H9 (cell line): ENCODE data around the gene FGF12. TPM values are rescaled to one million over a fixed set of nuclear protein-coding genes. Genes with fewer than 3 reads are reported as not detected.

Source experiments
- DNase-seq: peaks from one replicate; pipeline ENCODE4 v3.0.0-alpha.2; 2017
- H2AFZ ChIP-seq: one replicate; pipeline ENCODE4 v1.6.1; 2013; ENCODE audit warnings: mild to moderate bottlenecking, low read length, control low read depth, moderate library complexity
- H2AK5ac ChIP-seq: 2 replicates; pipeline ENCODE4 v1.6.1; 2013; ENCODE audit warnings: low read length, control low read depth, mixed read lengths; ENCODE audit not compliant: insufficient read length
- H2BK120ac ChIP-seq: one replicate; pipeline ENCODE4 v1.6.1; 2013; ENCODE audit warnings: low read depth, mild to moderate bottlenecking, low read length, control low read depth, inconsistent platforms; ENCODE audit not compliant: poor library complexity, severe bottlenecking
- H2BK12ac ChIP-seq: 2 replicates; pipeline ENCODE4 v1.6.1; 2013; ENCODE audit warnings: low read length, control low read depth, mixed read lengths, low read depth; ENCODE audit not compliant: insufficient read length
- H2BK15ac ChIP-seq: 2 replicates; pipeline ENCODE4 v1.6.1; 2013; ENCODE audit warnings: low read depth, low read length, control low read depth
- H2BK20ac ChIP-seq: one replicate; pipeline ENCODE4 v1.6.1; 2013; ENCODE audit warnings: low read depth, mild to moderate bottlenecking, low read length, control low read depth, inconsistent platforms; ENCODE audit not compliant: poor library complexity, severe bottlenecking
- H2BK5ac ChIP-seq: 2 replicates; pipeline ENCODE4 v1.6.1; 2013; ENCODE audit warnings: low read length, control low read depth, mixed read lengths; ENCODE audit not compliant: insufficient read length
- H3K14ac ChIP-seq: 2 replicates; pipeline ENCODE4 v1.6.1; 2013; ENCODE audit warnings: low read length, control low read depth; ENCODE audit not compliant: insufficient read depth
- H3K18ac ChIP-seq: 2 replicates; pipeline ENCODE4 v1.6.1; 2013; ENCODE audit warnings: low read depth, mild to moderate bottlenecking, mixed read lengths, low read length, control low read depth; ENCODE audit not compliant: insufficient read length
- H3K23ac ChIP-seq: 2 replicates; pipeline ENCODE4 v1.6.1; 2013; ENCODE audit warnings: low read length, control low read depth, mixed read lengths, low read depth; ENCODE audit not compliant: insufficient read length
- H3K23me2 ChIP-seq: 2 replicates; pipeline ENCODE4 v1.6.1; 2013; ENCODE audit warnings: low read depth, mild to moderate bottlenecking, mixed read lengths, low read length, control low read depth; ENCODE audit not compliant: insufficient read length, poor library complexity, severe bottlenecking
- H3K27ac ChIP-seq: 2 replicates; pipeline ENCODE4 v1.5.1; 2013; ENCODE audit warnings: low read length, control low read depth, mixed read lengths, low read depth; ENCODE audit not compliant: insufficient read length
- H3K27me3 ChIP-seq: 2 replicates; pipeline ENCODE4 v1.6.1; 2013; ENCODE audit warnings: low read length, control low read depth, inconsistent platforms; ENCODE audit not compliant: insufficient read depth
- H3K4ac ChIP-seq: 2 replicates; pipeline ENCODE4 v1.6.1; 2013; ENCODE audit warnings: low read depth, mild to moderate bottlenecking, control low read depth, inconsistent platforms, low read length, moderate library complexity
- H3K4me1 ChIP-seq: 2 replicates; pipeline ENCODE4 v1.6.1; 2013; ENCODE audit warnings: low read length, control low read depth, inconsistent platforms; ENCODE audit not compliant: insufficient read depth
- H3K4me2 ChIP-seq: 2 replicates; pipeline ENCODE4 v1.6.1; 2013; ENCODE audit warnings: low read length, control low read depth, mixed read lengths; ENCODE audit not compliant: insufficient read length, insufficient read depth
- H3K56ac ChIP-seq: 2 replicates; pipeline ENCODE4 v1.6.1; 2013; ENCODE audit warnings: low read depth, mild to moderate bottlenecking, mixed read lengths, low read length, control low read depth; ENCODE audit not compliant: insufficient read length
- H3K79me1 ChIP-seq: 2 replicates; pipeline ENCODE4 v1.6.1; 2013; ENCODE audit warnings: low read depth, mild to moderate bottlenecking, moderate library complexity, low read length, control low read depth, inconsistent platforms; ENCODE audit not compliant: insufficient read depth, poor library complexity, severe bottlenecking
- H3K79me2 ChIP-seq: 2 replicates; pipeline ENCODE4 v1.6.1; 2013; ENCODE audit warnings: low read length, control low read depth, inconsistent platforms; ENCODE audit not compliant: insufficient read depth
- H3K9ac ChIP-seq: 2 replicates; pipeline ENCODE4 v1.6.1; 2013; ENCODE audit warnings: low read length, control low read depth, mixed read lengths; ENCODE audit not compliant: insufficient read length; ENCODE audit errors: extremely low read depth
- H3K9me3 ChIP-seq: one replicate; pipeline ENCODE4 v1.6.1; 2013; ENCODE audit warnings: low read depth, low read length, inconsistent platforms; ENCODE audit not compliant: control insufficient read depth
- H3T11ph ChIP-seq: one replicate; pipeline ENCODE4 v1.6.1; 2013; ENCODE audit warnings: mild to moderate bottlenecking, low read length, control low read depth, inconsistent platforms
- H4K20me1 ChIP-seq: one replicate; pipeline ENCODE4 v1.6.1; 2013; ENCODE audit not compliant: control insufficient read depth, insufficient read length, insufficient read depth
- H4K5ac ChIP-seq: 2 replicates; pipeline ENCODE4 v1.6.1; 2013; ENCODE audit warnings: low read depth, mild to moderate bottlenecking, mixed read lengths, low read length, control low read depth; ENCODE audit not compliant: insufficient read length
- H4K8ac ChIP-seq: replicated peaks from 2 replicates; pipeline ENCODE4 v1.6.1; 2013; ENCODE audit warnings: low read length, control low read depth, mixed read lengths, low read depth; ENCODE audit not compliant: insufficient read length
- H4K91ac ChIP-seq: 2 replicates; pipeline ENCODE4 v1.6.1; 2013; ENCODE audit warnings: low read depth, mild to moderate bottlenecking, moderate library complexity, mixed read lengths, low read length, control low read depth; ENCODE audit not compliant: insufficient read length
- H3K27ac Mint-ChIP-seq, 3 experiments: 2 replicates in 2 of 3; 3 replicates in 1 of 3; pipeline ENCODE4 v1.8.0; 2020 to 2021; ENCODE audit warnings: mixed read lengths in 3 of 3, mild to moderate bottlenecking in 1 of 3, moderate library complexity in 1 of 3
- H3K27me3 Mint-ChIP-seq: 2 replicates; pipeline ENCODE4 v1.8.0; 2021; ENCODE audit warnings: low read depth, mild to moderate bottlenecking, moderate library complexity, mixed read lengths
- H3K36me3 Mint-ChIP-seq, 3 experiments: 2 replicates in 2 of 3; 3 replicates in 1 of 3; pipeline ENCODE4 v1.8.0; 2020 to 2021; ENCODE audit warnings: low read depth in 3 of 3, mixed read lengths in 3 of 3; ENCODE audit not compliant: insufficient read depth in 1 of 3
- H3K4me1 Mint-ChIP-seq, 2 experiments: 2 replicates each; pipeline ENCODE4 v1.8.0; 2020; ENCODE audit warnings: mixed read lengths in 2 of 2
- H3K4me3 Mint-ChIP-seq, 2 experiments: 2 replicates in 1 of 2; 3 replicates in 1 of 2; pipeline ENCODE4 v1.8.0; 2020 to 2021; ENCODE audit warnings: mild to moderate bottlenecking in 2 of 2, mixed read lengths in 2 of 2, moderate library complexity in 1 of 2
- H3K9me3 Mint-ChIP-seq, 2 experiments: 2 replicates in 1 of 2; 3 replicates in 1 of 2; pipeline ENCODE4 v1.8.0; 2020; ENCODE audit warnings: mild to moderate bottlenecking in 2 of 2, mixed read lengths in 2 of 2, moderate library complexity in 1 of 2
- WGBS: extraction: QIAGEN DNeasy Blood & Tissue Kit; methylation state at CpG from one replicate; pipeline ENCODE4 v1.1.7; 2013; ENCODE audit warnings: missing lambda C conversion rate, low lambda C conversion rate, mixed read lengths; ENCODE audit not compliant: insufficient read length; ENCODE audit errors: extremely low coverage; 5-methylcytosine and 5-hydroxymethylcytosine counted together
- total RNA-seq: library from RNA; stranded (reverse); gene quantifications from 2 replicates; pipeline ENCODE4 v1.2.1, GENCODE V29; 2021
- TF ChIP-seq, protein P1 (sequence below): fragments of 200-600 bp; sonication (generic); conservative IDR thresholded peaks from 3 replicates; pipeline ENCODE4 v1.8.0; 2021; ENCODE audit warnings: antibody characterized with exemption, mild to moderate bottlenecking

Gene FGF12
- total RNA-seq, 1 experiment from 2014 or later: 5.6 TPM

DNA sequence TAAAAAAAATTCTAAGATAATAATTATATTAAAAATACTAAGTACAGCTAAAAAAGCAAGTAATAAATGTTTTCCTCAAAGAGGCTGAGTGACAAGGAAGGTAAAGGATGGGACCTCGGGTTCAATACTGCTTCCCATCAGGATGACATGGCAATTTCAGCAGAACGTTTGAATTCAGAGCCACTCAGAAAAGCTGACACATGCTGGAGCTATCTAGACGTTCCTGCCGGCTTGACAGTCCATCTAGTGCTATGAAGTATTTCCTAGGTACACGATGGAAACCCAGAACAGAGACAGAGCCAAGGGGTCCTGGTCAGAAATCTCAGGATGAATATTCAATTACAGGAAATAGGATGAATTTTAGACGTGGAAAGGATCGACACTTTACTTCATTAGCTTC is 361.8 kb downstream of the FGF12 start:
- no peak overlapping the region for H3K27ac ChIP-seq
- H2BK15ac ChIP-seq: no peak overlapping the region
- H3K23ac ChIP-seq: no peak overlapping the region
- H3K4me1 Mint-ChIP-seq: peaks cover 17 to 20% of the 10 kb centered on the region in 2 experiments
- no peaks in the 10 kb centered on the region for H3K79me1 ChIP-seq
- H2BK20ac ChIP-seq: no peak overlapping the region
- DNase-seq: no peak
- no peaks in the 10 kb centered on the region for H3K36me3 Mint-ChIP-seq
- no peak overlapping the region for H4K91ac ChIP-seq
- no peak overlapping the region for H2BK120ac ChIP-seq
- no peaks in the 10 kb centered on the region for H3K23me2 ChIP-seq
- H3K14ac ChIP-seq: no peak overlapping the region
- H3K4me1 ChIP-seq: no peaks in the 10 kb centered on the region
- no peaks in the 10 kb centered on the region for H4K20me1 ChIP-seq
- H3K4me3 Mint-ChIP-seq: no peak overlapping the region; a peak in 1 of 5 replicates
- no peak overlapping the region for H3K4ac ChIP-seq
- no peaks in the 10 kb centered on the region for H3K27me3 ChIP-seq
- no peak overlapping the region for H4K8ac ChIP-seq
- H2AK5ac ChIP-seq: no peak overlapping the region
- H2BK12ac ChIP-seq: no peak overlapping the region
- no peak overlapping the region for H3K27ac Mint-ChIP-seq
- no peak overlapping the region for H4K5ac ChIP-seq
- 0 out of 2 replicates have a peak, but pooled peaks cover 2% of the 10 kb centered on the region for H3K79me2 ChIP-seq
- H3K18ac ChIP-seq: no peak overlapping the region
- H3K9me3 Mint-ChIP-seq: no peaks in the 10 kb centered on the region
- H3T11ph ChIP-seq: no peak overlapping the region
- H3K56ac ChIP-seq: no peak overlapping the region
- no peak overlapping the region for H3K9ac ChIP-seq
- WGBS: no CpG with 5 or more reads among the region's 7 CpGs
- TF ChIP-seq, protein P1, sequence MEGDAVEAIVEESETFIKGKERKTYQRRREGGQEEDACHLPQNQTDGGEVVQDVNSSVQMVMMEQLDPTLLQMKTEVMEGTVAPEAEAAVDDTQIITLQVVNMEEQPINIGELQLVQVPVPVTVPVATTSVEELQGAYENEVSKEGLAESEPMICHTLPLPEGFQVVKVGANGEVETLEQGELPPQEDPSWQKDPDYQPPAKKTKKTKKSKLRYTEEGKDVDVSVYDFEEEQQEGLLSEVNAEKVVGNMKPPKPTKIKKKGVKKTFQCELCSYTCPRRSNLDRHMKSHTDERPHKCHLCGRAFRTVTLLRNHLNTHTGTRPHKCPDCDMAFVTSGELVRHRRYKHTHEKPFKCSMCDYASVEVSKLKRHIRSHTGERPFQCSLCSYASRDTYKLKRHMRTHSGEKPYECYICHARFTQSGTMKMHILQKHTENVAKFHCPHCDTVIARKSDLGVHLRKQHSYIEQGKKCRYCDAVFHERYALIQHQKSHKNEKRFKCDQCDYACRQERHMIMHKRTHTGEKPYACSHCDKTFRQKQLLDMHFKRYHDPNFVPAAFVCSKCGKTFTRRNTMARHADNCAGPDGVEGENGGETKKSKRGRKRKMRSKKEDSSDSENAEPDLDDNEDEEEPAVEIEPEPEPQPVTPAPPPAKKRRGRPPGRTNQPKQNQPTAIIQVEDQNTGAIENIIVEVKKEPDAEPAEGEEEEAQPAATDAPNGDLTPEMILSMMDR: no peak
- H2BK5ac ChIP-seq: no peak overlapping the region
- H3K9me3 ChIP-seq: no peaks in the 10 kb centered on the region
- no peak overlapping the region for H2AFZ ChIP-seq
- no peaks in the 10 kb centered on the region for H3K27me3 Mint-ChIP-seq
- no peak overlapping the region for H3K4me2 ChIP-seq
